ENCODE results near the gene ZNF785. TPM values are rescaled to one million over a fixed set of nuclear protein-coding genes. Genes with fewer than 3 reads are reported as not detected.
"Not testable (repeated sequence)": the region's sequence is repeated elsewhere in the genome, so short reads cannot be mapped to it uniquely, and the experiment has no call there.

ZNF785 gene
- total RNA-seq, 3 donors from 2014 or later (not counting 1 experiment from before 2014, with no cell fraction given), result 7.5 to 15.2 (median 10.4) TPM

- Mint-ChIP-seq H3K27me3 (ENCODE audit: low read depth in 2 of 2) (no peaks in the 10 kb centered on the region), H3K9me3 (no peaks in the 10 kb centered on the region), H3K36me3 (no peaks in the 10 kb centered on the region), H3K4me1 (no peaks in the 10 kb centered on the region), H3K27ac (no peak overlapping the region), H3K4me3 (no peak overlapping the region)
- Histone ChIP-seq H3K9me3 (ENCODE audit: control insufficient read depth, insufficient read depth, low read length) (no peaks in the 10 kb centered on the region), H3K36me3 (ENCODE audit: control insufficient read depth, insufficient read depth, low read length) (no peaks in the 10 kb centered on the region), H3K27me3 (ENCODE audit: control insufficient read depth, insufficient read depth, low read length) (no peaks in the 10 kb centered on the region), H3K4me3 (ENCODE audit: low read length) (no peak overlapping the region), H3K27ac (ENCODE audit: low read length) (no peak overlapping the region), H3K4me1 (ENCODE audit: control insufficient read depth, insufficient read depth, low read length) (no peaks in the 10 kb centered on the region)
- intact Hi-C loops (cut with micrococcal nuclease), result no loop called here
- TF ChIP-seq, protein P1, sequence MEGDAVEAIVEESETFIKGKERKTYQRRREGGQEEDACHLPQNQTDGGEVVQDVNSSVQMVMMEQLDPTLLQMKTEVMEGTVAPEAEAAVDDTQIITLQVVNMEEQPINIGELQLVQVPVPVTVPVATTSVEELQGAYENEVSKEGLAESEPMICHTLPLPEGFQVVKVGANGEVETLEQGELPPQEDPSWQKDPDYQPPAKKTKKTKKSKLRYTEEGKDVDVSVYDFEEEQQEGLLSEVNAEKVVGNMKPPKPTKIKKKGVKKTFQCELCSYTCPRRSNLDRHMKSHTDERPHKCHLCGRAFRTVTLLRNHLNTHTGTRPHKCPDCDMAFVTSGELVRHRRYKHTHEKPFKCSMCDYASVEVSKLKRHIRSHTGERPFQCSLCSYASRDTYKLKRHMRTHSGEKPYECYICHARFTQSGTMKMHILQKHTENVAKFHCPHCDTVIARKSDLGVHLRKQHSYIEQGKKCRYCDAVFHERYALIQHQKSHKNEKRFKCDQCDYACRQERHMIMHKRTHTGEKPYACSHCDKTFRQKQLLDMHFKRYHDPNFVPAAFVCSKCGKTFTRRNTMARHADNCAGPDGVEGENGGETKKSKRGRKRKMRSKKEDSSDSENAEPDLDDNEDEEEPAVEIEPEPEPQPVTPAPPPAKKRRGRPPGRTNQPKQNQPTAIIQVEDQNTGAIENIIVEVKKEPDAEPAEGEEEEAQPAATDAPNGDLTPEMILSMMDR (IDR thresholded peaks at IDR 0.05), result no peak
- DNase-seq (no peak), ATAC-seq (no peak)
- 100% methylated on average over 3 of the region's 4 CpGs for WGBS (ENCODE audit: insufficient coverage)
Observed at GRCh38 chr16:30592871-30593270, 7.4 kb upstream of the ZNF785 start.

GRCh38 chr16:30590869-30591268 is 5.4 kb upstream of the ZNF785 start:
- H3K27me3 ChIP-seq (ENCODE audit: control insufficient read depth, insufficient read depth, low read length); H3K27me3 Mint-ChIP-seq (ENCODE audit: low read depth in 2 of 2); H3K4me1 ChIP-seq (ENCODE audit: control insufficient read depth, insufficient read depth, low read length); ATAC-seq; H3K36me3 ChIP-seq (ENCODE audit: control insufficient read depth, insufficient read depth, low read length); H3K4me3 Mint-ChIP-seq; DNase-seq; H3K9me3 ChIP-seq (ENCODE audit: control insufficient read depth, insufficient read depth, low read length); H3K9me3 Mint-ChIP-seq; intact Hi-C loops (cut with micrococcal nuclease); H3K27ac Mint-ChIP-seq; H3K27ac ChIP-seq (ENCODE audit: low read length); H3K36me3 Mint-ChIP-seq; H3K4me1 Mint-ChIP-seq; H3K4me3 ChIP-seq (ENCODE audit: low read length): not testable (repeated sequence)
- 97% methylated on average over 6 of the region's 9 CpGs for WGBS (ENCODE audit: insufficient coverage)

DNA sequence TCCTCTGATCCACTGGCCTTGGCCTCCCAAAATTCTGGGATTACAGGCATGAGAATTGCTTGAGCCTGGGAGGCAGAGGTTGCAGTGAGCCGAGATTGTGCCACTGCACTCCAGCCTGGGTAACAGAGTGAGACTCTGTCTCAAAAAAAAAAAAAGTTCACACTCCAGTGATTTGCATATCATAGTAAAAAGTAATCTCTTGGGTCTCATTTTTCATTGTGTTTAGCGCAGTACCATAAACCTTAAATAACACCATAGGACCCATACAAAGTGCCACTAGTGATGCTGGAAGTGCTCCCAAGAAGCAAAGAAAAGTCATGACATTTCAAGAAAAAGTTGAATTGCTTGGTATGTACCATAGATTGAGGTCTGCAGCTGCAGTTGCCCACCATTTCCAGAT is 4.1 kb upstream of the ZNF785 start:
- not testable (repeated sequence) for H3K36me3 Mint-ChIP-seq; H3K27ac Mint-ChIP-seq; H3K27me3 ChIP-seq (ENCODE audit: control insufficient read depth, insufficient read depth, low read length); H3K4me3 ChIP-seq (ENCODE audit: low read length); H3K9me3 ChIP-seq (ENCODE audit: control insufficient read depth, insufficient read depth, low read length); DNase-seq; H3K36me3 ChIP-seq (ENCODE audit: control insufficient read depth, insufficient read depth, low read length); H3K4me3 Mint-ChIP-seq; H3K27me3 Mint-ChIP-seq (ENCODE audit: low read depth in 2 of 2); H3K9me3 Mint-ChIP-seq; H3K27ac ChIP-seq (ENCODE audit: low read length); ATAC-seq
- peaks cover 14% of the 10 kb centered on the region for H3K4me1 ChIP-seq (ENCODE audit: control insufficient read depth, insufficient read depth, low read length)
- intact Hi-C loops (cut with micrococcal nuclease), result loop anchor here (5.0 kb wide), 1 partner anchor 52 kb away; no protein-coding TSS in a partner anchor
- WGBS (ENCODE audit: insufficient coverage), result 72% methylated on average over 2 of the region's 2 CpGs
- H3K4me1 Mint-ChIP-seq, result peaks cover 9 to 13% of the 10 kb centered on the region in 2 donors

DNA sequence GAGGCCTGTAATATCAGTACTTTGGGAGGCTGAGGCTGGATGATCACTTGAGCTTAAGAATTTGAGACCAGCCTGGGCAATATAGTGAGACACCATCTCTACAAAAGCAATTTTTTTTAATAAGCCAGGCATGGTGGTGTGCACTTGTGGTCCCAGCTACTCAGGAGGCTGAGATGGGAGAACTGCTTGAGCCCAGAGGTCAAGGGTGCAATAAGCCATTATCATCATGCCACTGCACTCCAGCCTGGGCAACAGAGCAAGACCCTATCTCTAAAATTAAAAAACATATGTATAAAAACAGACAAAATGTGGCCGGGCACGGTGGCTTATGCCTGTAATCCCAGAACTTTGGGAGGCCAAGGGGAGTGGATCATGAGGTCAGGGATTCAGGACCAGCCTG is 3.2 kb upstream of the ZNF785 start:
- Mint-ChIP-seq H3K27me3 (ENCODE audit: low read depth in 2 of 2) (no peaks in the 10 kb centered on the region), H3K27ac (no peak overlapping the region), H3K4me1 (peaks cover 9 to 14% of the 10 kb centered on the region in 2 donors), H3K4me3 (no peak overlapping the region), H3K9me3 (no peaks in the 10 kb centered on the region), H3K36me3 (no peaks in the 10 kb centered on the region)
- TF ChIP-seq, protein P1 (IDR thresholded peaks at IDR 0.05), result no peak
- no peak overlapping the region for H3K4me3 ChIP-seq (ENCODE audit: low read length)
- no peak overlapping the region for H3K27ac ChIP-seq (ENCODE audit: low read length)
- intact Hi-C loops (cut with micrococcal nuclease), result loop anchor here (5.0 kb wide), 1 partner anchor 51 kb away; no protein-coding TSS in a partner anchor
- no peak for ATAC-seq
- no peaks in the 10 kb centered on the region for H3K36me3 ChIP-seq (ENCODE audit: control insufficient read depth, insufficient read depth, low read length)
- WGBS (ENCODE audit: insufficient coverage), result 100% methylated on average over 2 of the region's 2 CpGs
- DNase-seq, result no peak
- no peaks in the 10 kb centered on the region for H3K27me3 ChIP-seq (ENCODE audit: control insufficient read depth, insufficient read depth, low read length)
- H3K4me1 ChIP-seq (ENCODE audit: control insufficient read depth, insufficient read depth, low read length), result peaks cover 14% of the 10 kb centered on the region
- H3K9me3 ChIP-seq (ENCODE audit: control insufficient read depth, insufficient read depth, low read length), result no peaks in the 10 kb centered on the region

All from natural killer cell (primary cell).